HEK293 (cell line): ENCODE data around the gene INPP5A.

Experiments
- CTCF ChIA-PET: fragments of 350-600 bp; formaldehyde crosslinking; extraction: SDS; loops from one replicate; lab custom pipeline; 2021; ENCODE audit warnings: antibody characterized with exemption; lab: Yijun Ruan, JAX
- POLR2A ChIA-PET: fragments of 300-600 bp; formaldehyde crosslinking; extraction: SDS; loops from one replicate; lab custom pipeline; 2020; ENCODE audit warnings: antibody characterized with exemption, inconsistent platforms; lab: Yijun Ruan, JAX
- H3K27ac ChIP-seq: fragments of 200-500 bp; sonication (Bioruptor generic); 2 replicates; pipeline ENCODE4 v1.5.1; 2014; ENCODE audit warnings: low read depth, low read length, control low read depth, inconsistent platforms; ENCODE audit errors: extremely low read depth
- H3K36me3 ChIP-seq, 2 experiments: fragments of 200-500 bp in 1 of 2; sonication (Bioruptor generic) in 1 of 2; 1 replicate in 1 of 2; 2 replicates in 1 of 2; pipeline ENCODE4 v1.5.1; 2014 to 2017; ENCODE audit warnings: inconsistent platforms in 2 of 2, low read length in 2 of 2; ENCODE audit not compliant: control insufficient read depth in 2 of 2, insufficient read depth in 1 of 2
- H3K4me1 ChIP-seq: fragments of 200-500 bp; sonication (Bioruptor generic); 2 replicates; pipeline ENCODE4 v1.5.1; 2014; ENCODE audit warnings: mild to moderate bottlenecking, low read length, inconsistent platforms; ENCODE audit not compliant: control insufficient read depth, insufficient read depth
- H3K4me3 ChIP-seq: 2 replicates; pipeline ENCODE4 v1.5.1; 2011; ENCODE audit warnings: low read depth, mild to moderate bottlenecking, control low read depth, low read length, moderate library complexity
- H3K9me3 ChIP-seq: fragments of 200-500 bp; sonication (Bioruptor generic); 2 replicates; pipeline ENCODE4 v1.5.1; 2014; ENCODE audit warnings: low read depth, low read length, inconsistent platforms; ENCODE audit not compliant: control insufficient read depth, insufficient read depth
- BCL6B ChIP-seq: fragments of 450-650 bp; formaldehyde crosslinking; IDR thresholded peaks from 2 replicates; pipeline ENCODE4 v1.5.1; 2017; ENCODE audit warnings: missing biosample characterization, missing genetic modification characterization
- GLI2 ChIP-seq: fragments of 450-650 bp; formaldehyde crosslinking; IDR thresholded peaks from 2 replicates; pipeline ENCODE4; 2017; ENCODE audit warnings: missing biosample characterization, missing genetic modification characterization, low read depth, borderline replicate concordance
- KLF1 ChIP-seq: fragments of 450-650 bp; formaldehyde crosslinking; IDR thresholded peaks from 2 replicates; pipeline ENCODE4 v1.5.1; 2016; ENCODE audit warnings: missing biosample characterization, missing genetic modification characterization
- SCRT1 ChIP-seq: fragments of 450-650 bp; formaldehyde crosslinking; IDR thresholded peaks from 2 replicates; pipeline ENCODE4 v1.5.1; 2016; ENCODE audit warnings: missing biosample characterization, missing genetic modification characterization, borderline replicate concordance
- SCRT2 ChIP-seq: fragments of 450-650 bp; formaldehyde crosslinking; IDR thresholded peaks from 2 replicates; pipeline ENCODE4 v1.5.1; 2016; ENCODE audit warnings: missing biosample characterization, missing genetic modification characterization
- SETDB1 ChIP-seq: IDR thresholded peaks from one replicate; pipeline ENCODE4 v1.6.1; 2017; ENCODE audit warnings: mild to moderate bottlenecking, low read length, moderate library complexity, mixed read lengths; ENCODE audit not compliant: insufficient read length
- SP7 ChIP-seq: fragments of 450-650 bp; formaldehyde crosslinking; IDR thresholded peaks from 2 replicates; pipeline ENCODE4 v1.5.1; 2016; ENCODE audit warnings: missing biosample characterization, missing genetic modification characterization
- TRIM28 ChIP-seq: IDR thresholded peaks from 2 replicates; pipeline ENCODE4 v1.6.1; 2011; ENCODE audit warnings: low read length, control low read depth, borderline replicate concordance
- WT1 ChIP-seq: fragments of 450-650 bp; formaldehyde crosslinking; IDR thresholded peaks from 2 replicates; pipeline ENCODE4 v1.5.1; 2016; ENCODE audit warnings: missing biosample characterization, missing genetic modification characterization
- ZBTB48 ChIP-seq: fragments of 450-650 bp; formaldehyde crosslinking; IDR thresholded peaks from 2 replicates; pipeline ENCODE4 v1.5.1; 2016; ENCODE audit warnings: missing biosample characterization, missing genetic modification characterization
- ZBTB8A ChIP-seq: fragments of 450-650 bp; formaldehyde crosslinking; IDR thresholded peaks from 2 replicates; pipeline ENCODE4 v1.5.1; 2016; ENCODE audit warnings: missing biosample characterization, missing genetic modification characterization
- ZEB2 ChIP-seq: fragments of 450-650 bp; formaldehyde crosslinking; IDR thresholded peaks from 2 replicates; pipeline ENCODE4 v1.5.1; 2016; ENCODE audit warnings: missing biosample characterization, missing genetic modification characterization
- ZFHX2 ChIP-seq: fragments of 450-650 bp; formaldehyde crosslinking; conservative IDR thresholded peaks from 2 replicates; pipeline ENCODE4 v1.5.1; 2016; ENCODE audit warnings: missing biosample characterization, missing genetic modification characterization
- ZNF148 ChIP-seq: fragments of 450-650 bp; formaldehyde crosslinking; IDR thresholded peaks from 2 replicates; pipeline ENCODE4 v1.5.0; 2017; ENCODE audit warnings: missing biosample characterization, missing genetic modification characterization, borderline replicate concordance
- ZNF157 ChIP-seq: fragments of 450-650 bp; formaldehyde crosslinking; IDR thresholded peaks from 2 replicates; pipeline ENCODE4 v1.5.1; 2016; ENCODE audit warnings: missing biosample characterization, missing genetic modification characterization
- ZNF184 ChIP-seq: fragments of 450-650 bp; IDR thresholded peaks from 2 replicates; pipeline ENCODE4 v1.5.1; 2018; ENCODE audit warnings: missing biosample characterization, mild to moderate bottlenecking, missing genetic modification characterization
- ZNF302 ChIP-seq: fragments of 450-650 bp; formaldehyde crosslinking; IDR thresholded peaks from 2 replicates; pipeline ENCODE4 v1.5.1; 2016; ENCODE audit warnings: missing biosample characterization, missing genetic modification characterization, low read depth
- ZNF37A ChIP-seq: fragments of 450-650 bp; IDR thresholded peaks from 2 replicates; pipeline ENCODE4 v1.5.1; 2018; ENCODE audit warnings: missing biosample characterization, missing genetic modification characterization
- ZNF404 ChIP-seq: fragments of 450-650 bp; formaldehyde crosslinking; IDR thresholded peaks from 2 replicates; pipeline ENCODE4 v1.5.1; 2017; ENCODE audit warnings: missing biosample characterization, missing genetic modification characterization
- ZNF521 ChIP-seq: fragments of 450-650 bp; formaldehyde crosslinking; IDR thresholded peaks from 2 replicates; pipeline ENCODE4 v1.5.1; 2017; ENCODE audit warnings: missing biosample characterization, mild to moderate bottlenecking, missing genetic modification characterization
- ZNF658 ChIP-seq: fragments of 450-650 bp; formaldehyde crosslinking; IDR thresholded peaks from 2 replicates; pipeline ENCODE4; 2016; ENCODE audit warnings: missing biosample characterization, missing genetic modification characterization
- ZSCAN16 ChIP-seq: fragments of 450-650 bp; formaldehyde crosslinking; IDR thresholded peaks from 2 replicates; pipeline ENCODE4 v1.5.1; 2016; ENCODE audit warnings: missing biosample characterization, missing genetic modification characterization

The INPP5A gene

GRCh38 chr10:132591166-132591971 is 53.8 kb downstream of the INPP5A start:
- no peak overlapping the region for H3K27ac ChIP-seq
- TF ChIP-seq KLF1 (tag by site-specific recombination): peak; percentile 9; the same call in 1 of the 2 replicates
- no peak for TF ChIP-seq ZNF184 (tag by site-specific recombination)
- TF ChIP-seq, all 188 proteins: peak for 1
- peaks cover 14% of the 10 kb centered on the region; the same call in 1 of the 2 replicates for H3K4me1 ChIP-seq
- no peak overlapping the region for H3K4me3 ChIP-seq
- H3K9me3 ChIP-seq: no peaks in the 10 kb centered on the region
- CTCF ChIA-PET: interaction anchor here (0.7 kb wide), 1 partner anchor 330 kb away, joined by 3 read pairs; no protein-coding TSS in a partner anchor
- no peaks in the 10 kb centered on the region for H3K36me3 ChIP-seq
- POLR2A ChIA-PET: no interaction called here

GRCh38 chr10:132592790-132593383 is 55.3 kb downstream of the INPP5A start:
- CTCF ChIA-PET: interaction anchor here (0.6 to 0.7 kb wide), 2 partner anchors 14 to 53 kb away, joined by 3 to 4 read pairs; no protein-coding TSS in a partner anchor
- POLR2A ChIA-PET: interaction anchor here (0.5 kb wide), 1 partner anchor 11 kb away, joined by 3 read pairs; no protein-coding TSS in a partner anchor
- Histone ChIP-seq H3K36me3 (no peaks in the 10 kb centered on the region), H3K4me1 (peaks cover 14% of the 10 kb centered on the region; the same call in 1 of the 2 replicates), H3K27ac (no peak overlapping the region), H3K9me3 (no peaks in the 10 kb centered on the region), H3K4me3 (no peak overlapping the region)
- TF ChIP-seq ZBTB48 (tag by site-specific recombination) (no peak), SCRT1 (tag by site-specific recombination) (peak; percentile 34; the same call in 1 of the 2 replicates), TRIM28 (no peak), ZNF658 (no peak), ZNF157 (no peak), SETDB1 (peak; percentile 38), ZNF148 (tag by site-specific recombination) (no peak), ZNF37A (no peak), ZEB2 (tag by site-specific recombination) (no peak), SCRT2 (peak; percentile 54; the same call in 1 of the 2 replicates), ZNF302 (tag by site-specific recombination) (no peak)

- no peaks in the 10 kb centered on the region for H3K9me3 ChIP-seq
- ChIA-PET CTCF (interaction anchor here (0.6 kb wide), 1 partner anchor 53 kb away, joined by 4 read pairs; no protein-coding TSS in a partner anchor), POLR2A (no interaction called here)
- no peak overlapping the region for H3K27ac ChIP-seq
- no peak overlapping the region for H3K4me3 ChIP-seq
- H3K36me3 ChIP-seq: no peaks in the 10 kb centered on the region
- peaks cover 14% of the 10 kb centered on the region; the same call in 1 of the 2 replicates for H3K4me1 ChIP-seq
- TF ChIP-seq ZBTB8A (tag by site-specific recombination) (no peak), SP7 (tag by site-specific recombination) (no peak), WT1 (tag by site-specific recombination) (no peak), BCL6B (no peak), ZSCAN16 (tag by site-specific recombination) (no peak), ZNF521 (no peak), GLI2 (tag by site-specific recombination) (no peak), ZFHX2 (tag by site-specific recombination) (no peak), TRIM28 (no peak), ZNF404 (tag by site-specific recombination) (no peak)
- TF ChIP-seq, all 188 proteins: peak for 0
These were observed 55.8 kb downstream of the INPP5A start for GRCh38 chr10:132593389-132593788.
